ENCODE results near the gene CHD6.

The CHD6 gene

GRCh38 chr20:41617902-41618806, at the start of gene CHD6:
Gene CHD6 (minus strand): TSS chr20:41618377. CDS start chr20:41551337, 67,040 bp downstream.
- DNase-seq (ENCODE audit: low read depth, low spot score): peak; percentile 99

DNA sequence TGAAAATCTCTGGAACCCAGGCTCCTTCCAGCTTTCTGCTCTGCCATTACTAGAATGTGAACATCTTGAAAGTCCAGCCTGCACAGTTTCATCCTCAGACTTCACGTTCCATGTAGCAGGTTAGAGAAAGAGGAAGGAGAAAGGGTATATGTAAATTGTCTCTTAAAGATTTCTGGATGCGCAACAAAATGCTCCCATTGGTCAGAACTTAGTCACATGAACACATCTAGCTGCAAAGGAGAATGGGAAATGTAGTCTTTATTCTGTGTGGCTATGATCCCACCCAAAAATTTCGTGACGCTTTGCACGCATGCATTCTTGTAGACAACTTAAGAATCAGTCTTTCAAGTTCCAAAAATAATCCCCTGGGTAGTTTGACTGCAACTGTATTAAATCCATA, 46.4 kb upstream of the CHD6 start:
- no peak for DNase-seq (ENCODE audit: low read depth, low spot score)

DNA sequence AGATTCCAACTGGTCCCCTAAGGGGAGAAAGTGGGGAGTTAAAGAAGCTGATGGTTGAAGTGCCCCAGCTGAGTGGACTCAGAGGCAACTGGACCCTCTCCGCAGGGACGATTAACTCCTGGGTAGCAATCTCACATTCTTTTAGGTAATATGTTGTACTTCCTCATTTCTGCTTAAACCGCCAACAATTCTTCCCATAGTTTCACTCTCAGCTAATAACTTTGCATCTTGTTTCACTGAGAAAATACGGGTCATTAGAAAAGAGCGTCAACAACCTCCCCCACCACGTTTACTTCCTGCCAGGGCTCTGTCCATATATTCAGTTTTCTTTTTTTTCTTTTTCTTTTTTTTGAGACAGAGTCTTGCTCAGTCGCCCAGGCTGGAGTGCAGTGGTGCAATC, 39.5 kb upstream of the CHD6 start:
- no peak for DNase-seq (ENCODE audit: low read depth, low spot score)

GRCh38 chr20:41655962-41656618, 37.9 kb upstream of the CHD6 start:
- DNase-seq (ENCODE audit: low read depth, low spot score): no peak

GRCh38 chr20:41654884-41655283, 36.7 kb upstream of the CHD6 start:
- no peak for DNase-seq (ENCODE audit: low read depth, low spot score)

DNA sequence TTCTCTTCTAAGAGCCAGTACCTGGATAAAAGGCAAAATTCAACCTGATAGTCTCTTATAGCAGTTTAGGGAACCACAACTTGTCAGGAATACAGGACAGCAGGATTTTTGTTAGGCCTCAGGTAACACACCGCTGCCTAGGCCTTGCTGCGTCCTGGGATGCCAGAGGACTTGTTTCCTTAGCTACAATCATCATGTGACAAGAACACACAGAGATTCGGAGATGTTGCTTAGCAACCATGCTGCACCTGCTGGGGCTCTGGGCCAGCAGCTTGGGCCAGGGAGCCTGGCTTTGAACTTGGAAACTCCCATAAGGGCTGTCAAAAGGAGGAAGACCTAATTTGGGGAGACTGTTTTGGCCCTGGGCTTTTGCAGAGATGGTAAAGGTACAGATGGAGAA, 36.1 kb upstream of the CHD6 start:
- DNase-seq (ENCODE audit: low read depth, low spot score): no peak

DNA sequence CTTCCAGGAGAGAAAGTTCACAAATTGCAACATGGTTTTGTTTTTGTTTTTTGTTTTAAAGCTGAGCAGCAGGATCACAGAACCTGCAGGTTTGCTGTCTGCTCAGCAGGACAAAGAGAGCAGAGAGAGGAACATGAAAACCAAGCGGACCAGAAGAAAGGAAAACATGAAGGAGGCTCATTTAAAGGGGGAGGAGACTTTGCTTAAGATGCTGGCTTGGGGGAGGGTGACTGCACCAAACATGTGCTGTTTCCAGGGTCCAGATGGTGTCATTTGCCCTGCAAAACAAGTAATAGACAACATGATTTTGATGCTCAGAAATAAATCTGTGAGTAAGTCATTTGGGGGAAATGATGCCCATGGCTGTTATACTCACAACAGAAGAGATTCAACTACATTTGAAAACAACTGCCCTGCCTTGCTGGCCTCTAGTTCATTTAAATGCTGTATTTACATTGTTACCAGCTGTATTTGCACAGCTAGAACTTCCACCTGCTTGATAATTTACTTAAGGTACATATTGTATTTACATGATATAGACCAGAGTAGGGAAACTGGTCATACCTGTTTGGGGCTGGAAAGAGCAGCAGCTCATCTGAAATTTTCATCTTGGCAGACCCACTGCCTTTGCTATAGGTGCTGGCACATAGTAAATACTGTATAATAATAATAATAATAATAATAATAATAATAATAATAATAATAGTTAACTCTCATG, 32.2 kb upstream of the CHD6 start:
- no peak for DNase-seq (ENCODE audit: low read depth, low spot score)

GRCh38 chr20:41649489-41649888, 31.3 kb upstream of the CHD6 start:
- DNase-seq (ENCODE audit: low read depth, low spot score): no peak

- DNase-seq (ENCODE audit: low read depth, low spot score): no peak
These were observed 27.2 kb upstream of the CHD6 start for GRCh38 chr20:41645372-41645771.

DNA sequence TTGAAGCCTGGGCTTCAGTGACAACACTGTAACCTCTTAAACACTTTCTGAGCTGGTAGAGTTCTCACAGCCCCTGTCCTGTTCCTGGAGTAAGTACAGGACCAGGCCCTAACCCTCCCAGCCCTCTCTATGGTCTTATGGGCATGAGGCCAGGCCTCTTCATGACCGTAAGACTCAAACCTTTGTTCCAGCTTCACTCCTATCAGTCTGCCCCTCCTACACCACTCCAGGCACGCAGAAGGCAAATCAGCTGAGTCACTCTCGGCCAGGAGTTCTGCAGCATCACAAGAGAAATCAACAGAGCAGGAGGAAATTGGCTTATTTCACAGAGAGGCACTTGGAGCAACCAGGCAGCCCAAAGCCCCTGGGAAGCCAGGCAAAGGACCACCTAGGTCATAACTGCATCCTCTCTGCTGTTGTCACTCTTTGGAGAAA, 25.3 kb upstream of the CHD6 start:
- DNase-seq (ENCODE audit: low read depth, low spot score): no peak

DNA sequence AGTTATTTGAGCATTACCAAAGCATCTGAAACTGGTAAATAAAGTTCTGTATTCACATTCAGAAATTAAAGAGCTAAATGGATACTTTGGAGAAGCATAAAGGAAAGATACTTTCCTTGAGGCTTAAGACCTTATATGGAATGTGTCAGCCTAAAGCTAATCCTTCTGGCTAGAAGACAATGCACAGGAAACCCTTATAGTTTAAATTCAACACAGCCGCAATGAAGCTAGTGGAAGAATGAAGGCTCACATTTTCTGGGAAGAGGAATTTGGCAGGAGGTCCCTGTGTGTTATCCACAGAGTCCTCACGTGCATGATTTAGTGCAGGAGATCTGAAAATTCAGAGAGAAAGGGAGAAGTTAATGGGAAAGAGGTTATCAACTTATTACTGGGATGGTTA, 21.5 kb upstream of the CHD6 start:
- no peak for DNase-seq (ENCODE audit: low read depth, low spot score)

- no peak for DNase-seq (ENCODE audit: low read depth, low spot score)
These were observed 20.3 kb upstream of the CHD6 start for GRCh38 chr20:41638456-41638855.

- no peak for DNase-seq (ENCODE audit: low read depth, low spot score)
These were observed 17.0 kb upstream of the CHD6 start for GRCh38 chr20:41635158-41635557.

DNA sequence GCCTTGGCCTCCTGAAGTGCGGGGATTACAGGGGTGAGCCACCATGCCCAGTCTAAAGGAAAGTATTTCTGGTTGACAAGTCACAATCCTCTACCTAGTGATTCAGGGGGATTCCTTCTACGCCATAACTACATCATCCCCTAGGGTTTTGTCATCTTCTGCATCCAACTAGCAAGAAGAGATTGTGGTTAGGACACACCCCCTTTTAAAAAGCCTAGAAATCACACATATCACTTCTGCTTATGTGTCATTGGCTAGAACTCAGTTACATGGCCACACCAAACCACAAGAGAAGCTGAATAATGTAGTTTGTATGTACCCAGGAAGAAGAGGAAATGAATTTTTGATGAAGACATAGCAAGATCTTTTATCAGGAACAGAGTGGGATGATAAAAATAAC, 14.7 kb upstream of the CHD6 start:
- DNase-seq (ENCODE audit: low read depth, low spot score): no peak

- DNase-seq (ENCODE audit: low read depth, low spot score): no peak
These were observed 13.6 kb upstream of the CHD6 start for GRCh38 chr20:41631826-41632225.

DNA sequence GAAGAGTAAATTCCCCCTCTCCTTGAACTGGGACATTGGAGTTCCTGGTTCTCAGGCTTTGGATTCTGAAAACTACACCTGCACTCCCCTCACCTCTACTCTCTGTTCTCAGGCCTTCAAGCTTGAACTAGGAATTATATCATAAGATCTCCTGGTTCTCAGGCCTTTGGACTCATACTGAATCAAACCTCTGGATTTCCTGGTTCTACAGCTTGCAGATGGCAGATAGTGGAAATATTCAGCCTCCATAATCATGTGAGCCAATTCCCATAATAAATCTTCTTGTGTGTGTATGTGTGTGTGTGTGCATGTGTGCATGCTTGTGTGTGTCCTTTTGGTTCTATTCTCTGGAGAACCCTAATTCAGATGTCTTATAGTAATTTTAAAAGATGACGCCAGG, 12.7 kb upstream of the CHD6 start:
- DNase-seq (ENCODE audit: low read depth, low spot score): no peak

DNA sequence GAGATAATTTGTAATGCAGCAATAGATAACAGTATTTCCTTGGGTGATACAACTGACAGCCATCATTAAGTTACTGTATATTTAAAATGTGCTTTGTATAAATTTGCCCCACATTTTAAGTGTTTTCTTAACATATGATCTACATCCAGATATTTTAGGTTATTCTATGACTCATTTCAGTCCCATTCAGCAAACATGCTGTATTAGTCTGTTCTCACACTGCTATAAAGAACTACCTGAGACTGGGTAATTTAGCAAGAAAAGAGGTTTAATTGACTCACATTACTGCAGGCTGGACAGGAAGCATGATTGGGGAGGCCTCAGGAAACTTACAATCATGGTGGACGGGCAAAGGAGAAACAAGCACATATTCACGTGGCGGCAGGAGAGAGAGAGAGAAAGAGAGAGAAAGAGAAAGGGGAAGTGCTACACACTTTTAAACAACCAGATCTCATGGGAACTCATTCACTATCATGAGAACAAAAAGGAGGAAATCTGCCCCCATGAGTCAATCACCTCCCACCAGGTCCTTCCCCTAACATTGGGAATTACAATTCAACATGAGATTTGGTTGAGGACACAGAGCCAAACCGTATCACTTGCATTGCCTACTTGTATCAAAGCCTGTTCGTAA, 9.6 kb upstream of the CHD6 start:
- no peak for DNase-seq (ENCODE audit: low read depth, low spot score)

- no peak for DNase-seq (ENCODE audit: low read depth, low spot score)
These were observed 8.9 kb upstream of the CHD6 start for GRCh38 chr20:41627001-41627495.

GRCh38 chr20:41623625-41624375, 5.6 kb upstream of the CHD6 start:
- DNase-seq (ENCODE audit: low read depth, low spot score): no peak

DNA sequence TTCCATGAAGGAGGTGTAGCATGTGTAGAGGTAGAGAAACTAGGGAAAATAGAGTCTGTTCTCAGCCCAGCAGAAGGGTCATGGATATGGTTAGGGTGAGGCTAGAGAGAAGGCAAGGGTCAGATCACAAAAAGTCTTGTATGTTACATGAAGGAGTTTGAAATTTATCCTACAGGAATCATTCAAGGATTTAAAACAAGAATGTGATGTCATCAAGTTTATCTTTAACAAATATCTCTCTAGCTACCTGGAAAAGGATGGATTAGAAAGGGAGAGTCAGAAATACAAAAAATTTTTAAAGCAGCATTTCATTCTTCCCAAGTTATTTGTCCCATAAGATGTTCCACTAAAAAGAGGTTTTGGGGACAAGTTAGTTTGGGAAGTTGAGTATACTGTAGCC, 4.4 kb upstream of the CHD6 start:
- no peak for DNase-seq (ENCODE audit: low read depth, low spot score)

- no peak for DNase-seq (ENCODE audit: low read depth, low spot score)
These were observed 3.8 kb upstream of the CHD6 start for GRCh38 chr20:41621971-41622370.

Measured in activated naive CD8-positive, alpha-beta T cell treated with anti-CD3 and anti-CD28 coated beads, Interleukin-2, amount 50 U/mL, for 16 hours (primary cell).